GM10248 (cell line): ENCODE results near the gene ARID4A.
A peak's percentile ranks its signal among the peaks of the same experiment; 100 is the strongest.

Experiments used
- CTCF ChIA-PET: fragments of 300-600 bp; sonication (Branson Sonifier 250); formaldehyde crosslinking; extraction: SDS; loops from one replicate; lab custom pipeline; 2021; ENCODE audit warnings: antibody characterized with exemption; lab: Yijun Ruan, JAX
- POLR2A ChIA-PET: fragments of 350-650 bp; sonication (Branson Sonifier 250); formaldehyde crosslinking; extraction: SDS; loops from one replicate; lab custom pipeline; 2020; ENCODE audit warnings: antibody characterized with exemption; lab: Yijun Ruan, JAX
- DNase-seq: peaks from one replicate; pipeline ENCODE4 v3.0.0; 2012; ENCODE audit errors: extremely low spot score
- TF ChIP-seq, protein P1 (sequence below): IDR thresholded peaks from 2 replicates; pipeline ENCODE4 v1.5.1; 2012; ENCODE audit warnings: mild to moderate bottlenecking, low read depth; ENCODE audit errors: extremely low read depth, missing control alignments, control extremely low read depth

The ARID4A gene

DNA sequence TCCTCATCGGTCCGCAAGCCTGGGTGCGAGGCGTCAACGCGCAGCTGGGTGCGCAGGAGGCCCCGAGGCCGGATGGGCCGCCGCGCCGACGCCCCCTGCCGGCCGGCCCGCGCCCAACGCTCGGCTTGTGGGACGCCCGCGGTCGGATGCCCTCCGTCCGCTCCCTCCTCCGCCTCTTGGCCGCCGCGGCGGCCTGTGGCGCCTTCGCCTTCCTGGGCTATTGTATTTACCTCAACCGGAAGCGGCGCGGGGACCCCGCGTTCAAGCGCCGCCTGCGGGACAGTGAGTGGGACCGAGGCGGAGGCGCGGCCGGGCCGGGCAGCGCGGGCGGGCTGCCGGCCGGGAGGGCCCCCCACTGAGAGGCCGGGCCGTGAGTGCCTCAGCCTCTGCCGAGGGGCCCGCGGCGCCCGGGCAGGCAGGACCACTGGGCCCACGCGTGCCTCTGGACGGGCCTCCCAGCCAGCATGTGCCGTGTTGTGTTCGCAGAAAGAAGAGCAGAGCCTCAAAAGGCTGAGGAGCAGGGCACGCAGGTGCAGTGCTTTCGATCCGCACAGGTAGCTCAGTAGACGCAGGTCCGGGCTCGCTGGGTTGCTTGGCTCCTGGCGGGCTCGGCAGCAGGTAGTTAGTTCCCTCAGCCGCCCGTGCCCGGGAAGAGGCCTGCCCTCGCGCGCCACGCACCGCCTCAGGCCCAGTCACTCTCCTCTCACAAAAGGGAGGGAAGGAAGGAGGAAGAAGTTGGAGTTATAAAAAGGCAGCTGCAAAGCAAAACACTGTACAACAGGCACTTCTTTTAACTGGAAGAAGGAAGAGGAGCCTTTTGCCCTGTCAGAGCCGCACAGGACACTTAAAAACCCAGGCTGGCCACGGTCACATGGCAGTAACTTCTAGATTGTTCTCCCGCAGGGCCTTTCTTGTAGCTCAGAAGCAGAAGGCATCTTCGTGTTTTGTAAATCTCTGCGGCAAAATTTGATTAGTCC is 97.7 kb downstream of the ARID4A start, which contains the start of gene TOMM20L:
TSS of gene TOMM20L (plus strand) at position 119 of the 977 bp plus-strand sequence. CDS start at position 147, 28 bp downstream.
- CTCF ChIA-PET, result interaction anchor here (0.8 to 5.7 kb wide), 25 partner anchors 9 to 287 kb away, joined by 3 to 33 read pairs (median 4); partner anchors contain the start of gene ARID4A
- POLR2A ChIA-PET, result no interaction called here
- TF ChIP-seq, protein P1, sequence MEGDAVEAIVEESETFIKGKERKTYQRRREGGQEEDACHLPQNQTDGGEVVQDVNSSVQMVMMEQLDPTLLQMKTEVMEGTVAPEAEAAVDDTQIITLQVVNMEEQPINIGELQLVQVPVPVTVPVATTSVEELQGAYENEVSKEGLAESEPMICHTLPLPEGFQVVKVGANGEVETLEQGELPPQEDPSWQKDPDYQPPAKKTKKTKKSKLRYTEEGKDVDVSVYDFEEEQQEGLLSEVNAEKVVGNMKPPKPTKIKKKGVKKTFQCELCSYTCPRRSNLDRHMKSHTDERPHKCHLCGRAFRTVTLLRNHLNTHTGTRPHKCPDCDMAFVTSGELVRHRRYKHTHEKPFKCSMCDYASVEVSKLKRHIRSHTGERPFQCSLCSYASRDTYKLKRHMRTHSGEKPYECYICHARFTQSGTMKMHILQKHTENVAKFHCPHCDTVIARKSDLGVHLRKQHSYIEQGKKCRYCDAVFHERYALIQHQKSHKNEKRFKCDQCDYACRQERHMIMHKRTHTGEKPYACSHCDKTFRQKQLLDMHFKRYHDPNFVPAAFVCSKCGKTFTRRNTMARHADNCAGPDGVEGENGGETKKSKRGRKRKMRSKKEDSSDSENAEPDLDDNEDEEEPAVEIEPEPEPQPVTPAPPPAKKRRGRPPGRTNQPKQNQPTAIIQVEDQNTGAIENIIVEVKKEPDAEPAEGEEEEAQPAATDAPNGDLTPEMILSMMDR, result peak; percentile 86
- peak; percentile 90 for DNase-seq

GRCh38 chr14:58397156-58397555 is 98.8 kb downstream of the ARID4A start:
- DNase-seq, result no peak
- ChIA-PET CTCF (interaction anchor here (1.0 to 5.7 kb wide), 10 partner anchors 10 to 286 kb away, joined by 3 to 33 read pairs (median 10); no protein-coding TSS in a partner anchor), POLR2A (no interaction called here)
- TF ChIP-seq, protein P1, result no peak

DNA sequence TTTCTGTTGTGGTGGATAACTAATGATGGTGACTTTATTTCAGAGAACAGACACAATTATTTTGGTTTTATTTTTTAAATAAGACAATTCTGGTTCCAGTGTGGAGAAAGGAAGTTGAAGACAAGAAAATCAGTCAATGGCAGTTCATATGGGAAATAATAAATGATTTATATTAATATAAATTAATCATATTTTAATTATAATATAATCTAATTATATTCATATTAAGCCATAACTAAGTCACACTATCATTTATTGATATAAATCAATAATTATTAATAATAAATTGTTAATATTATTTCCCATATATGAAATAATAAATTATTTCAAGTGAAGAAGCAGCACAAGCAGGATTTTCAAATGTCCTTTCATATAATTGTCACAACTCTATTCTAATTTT is 100.1 kb downstream of the ARID4A start:
- POLR2A ChIA-PET, result no interaction called here
- no peak for DNase-seq
- TF ChIP-seq, protein P1, result no peak
- CTCF ChIA-PET, result interaction anchor here (5.7 kb wide), 1 partner anchor 26 kb away, joined by 33 read pairs; no protein-coding TSS in a partner anchor

DNA sequence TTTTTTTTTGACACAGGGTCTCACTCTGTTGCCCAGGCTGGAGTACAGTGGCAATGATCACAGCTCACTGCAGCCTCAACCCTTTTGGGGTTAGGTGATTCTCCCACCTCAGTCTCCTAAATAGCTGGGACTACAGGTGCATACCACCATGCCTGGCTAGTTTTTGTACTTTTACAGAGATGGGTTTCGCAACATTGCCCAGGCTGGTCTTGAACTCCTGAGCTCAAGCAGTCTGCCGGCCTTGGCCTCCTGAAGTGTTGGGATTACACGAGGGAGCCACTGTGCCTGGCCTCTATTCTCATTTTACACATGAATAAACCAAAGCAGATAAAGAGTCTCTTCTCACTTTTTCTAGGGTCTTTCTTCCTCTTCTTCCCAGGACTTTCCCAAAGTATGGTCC is 100.5 kb downstream of the ARID4A start:
- ChIA-PET CTCF (interaction anchor here (5.7 kb wide), 1 partner anchor 25 kb away, joined by 33 read pairs; no protein-coding TSS in a partner anchor), POLR2A (no interaction called here)
- DNase-seq, result no peak
- TF ChIP-seq, protein P1, result no peak

DNA sequence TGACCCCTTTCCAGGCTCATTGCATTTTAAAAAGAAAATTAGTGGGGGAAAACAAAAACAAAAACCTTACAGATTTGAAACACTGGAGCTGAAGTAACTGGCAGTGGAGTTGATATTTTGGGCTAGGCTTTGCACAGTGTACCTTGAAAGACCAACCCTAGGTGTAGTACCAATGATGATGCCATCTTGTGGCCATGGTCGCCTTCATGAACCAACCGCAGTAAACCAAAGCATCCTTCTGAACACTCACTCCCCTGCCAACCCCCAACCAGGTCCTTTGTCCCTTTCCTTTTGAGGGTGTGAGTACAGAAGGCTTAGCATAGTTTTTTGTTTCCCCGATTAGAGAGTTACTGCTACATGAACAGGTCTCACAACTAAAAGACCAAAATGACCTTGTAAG is 103.2 kb downstream of the ARID4A start:
- TF ChIP-seq, protein P1, result no peak
- POLR2A ChIA-PET, result no interaction called here
- CTCF ChIA-PET, result interaction anchor here (1.0 to 1.7 kb wide), 2 partner anchors 9 to 12 kb away, joined by 3 to 6 read pairs; no protein-coding TSS in a partner anchor
- DNase-seq, result no peak

DNA sequence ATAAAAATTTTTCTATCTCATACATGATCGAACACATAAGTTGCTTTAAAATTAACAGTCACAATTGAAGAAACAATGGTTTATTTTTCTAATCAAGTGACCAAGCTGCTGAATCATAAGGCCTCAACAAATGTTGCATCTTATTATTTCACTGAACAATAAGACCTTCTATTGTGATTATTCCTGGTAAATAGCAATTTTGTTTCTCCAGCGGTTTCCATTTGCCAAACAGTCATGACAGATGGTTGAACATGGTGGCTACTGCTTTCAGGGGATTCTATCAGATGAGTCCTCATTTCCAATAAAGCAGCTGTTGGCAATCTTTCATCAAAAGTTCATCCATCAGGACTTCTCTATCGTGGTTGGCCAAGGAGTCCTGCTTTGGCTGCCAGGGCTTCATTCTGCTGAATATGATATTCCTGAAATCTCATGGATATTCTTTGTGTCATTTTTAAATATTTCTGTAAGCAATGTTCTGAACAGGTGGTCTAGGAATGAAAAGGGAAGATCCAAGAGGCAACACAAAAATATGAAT is 110.4 kb downstream of the ARID4A start:
- CTCF ChIA-PET, result interaction anchor here (3.5 kb wide), 1 partner anchor 13 kb away, joined by 27 read pairs; the partner anchor contains the start of gene TOMM20L
- POLR2A ChIA-PET, result no interaction called here
- DNase-seq, result no peak
- TF ChIP-seq, protein P1, result no peak
